H9 (cell line): ENCODE results near the gene PPP2R3A. TPM values are rescaled to one million over a fixed set of nuclear protein-coding genes. Genes with fewer than 3 reads are reported as not detected.
A peak's percentile ranks its signal among the peaks of the same experiment; 100 is the strongest.

Source experiments
- DNase-seq: peaks from one replicate; pipeline ENCODE4 v3.0.0-alpha.2; 2017
- H2AFZ ChIP-seq: one replicate; pipeline ENCODE4 v1.6.1; 2013; ENCODE audit warnings: mild to moderate bottlenecking, low read length, control low read depth, moderate library complexity
- H2AK5ac ChIP-seq: 2 replicates; pipeline ENCODE4 v1.6.1; 2013; ENCODE audit warnings: low read length, control low read depth, mixed read lengths; ENCODE audit not compliant: insufficient read length
- H2BK120ac ChIP-seq: one replicate; pipeline ENCODE4 v1.6.1; 2013; ENCODE audit warnings: low read depth, mild to moderate bottlenecking, low read length, control low read depth, inconsistent platforms; ENCODE audit not compliant: poor library complexity, severe bottlenecking
- H2BK12ac ChIP-seq: 2 replicates; pipeline ENCODE4 v1.6.1; 2013; ENCODE audit warnings: low read length, control low read depth, mixed read lengths, low read depth; ENCODE audit not compliant: insufficient read length
- H2BK15ac ChIP-seq: 2 replicates; pipeline ENCODE4 v1.6.1; 2013; ENCODE audit warnings: low read depth, low read length, control low read depth
- H2BK20ac ChIP-seq: one replicate; pipeline ENCODE4 v1.6.1; 2013; ENCODE audit warnings: low read depth, mild to moderate bottlenecking, low read length, control low read depth, inconsistent platforms; ENCODE audit not compliant: poor library complexity, severe bottlenecking
- H2BK5ac ChIP-seq: 2 replicates; pipeline ENCODE4 v1.6.1; 2013; ENCODE audit warnings: low read length, control low read depth, mixed read lengths; ENCODE audit not compliant: insufficient read length
- H3K14ac ChIP-seq: 2 replicates; pipeline ENCODE4 v1.6.1; 2013; ENCODE audit warnings: low read length, control low read depth; ENCODE audit not compliant: insufficient read depth
- H3K18ac ChIP-seq: 2 replicates; pipeline ENCODE4 v1.6.1; 2013; ENCODE audit warnings: low read depth, mild to moderate bottlenecking, mixed read lengths, low read length, control low read depth; ENCODE audit not compliant: insufficient read length
- H3K23ac ChIP-seq: 2 replicates; pipeline ENCODE4 v1.6.1; 2013; ENCODE audit warnings: low read length, control low read depth, mixed read lengths, low read depth; ENCODE audit not compliant: insufficient read length
- H3K23me2 ChIP-seq: 2 replicates; pipeline ENCODE4 v1.6.1; 2013; ENCODE audit warnings: low read depth, mild to moderate bottlenecking, mixed read lengths, low read length, control low read depth; ENCODE audit not compliant: insufficient read length, poor library complexity, severe bottlenecking
- H3K27ac ChIP-seq: 2 replicates; pipeline ENCODE4 v1.5.1; 2013; ENCODE audit warnings: low read length, control low read depth, mixed read lengths, low read depth; ENCODE audit not compliant: insufficient read length
- H3K27me3 ChIP-seq: 2 replicates; pipeline ENCODE4 v1.6.1; 2013; ENCODE audit warnings: low read length, control low read depth, inconsistent platforms; ENCODE audit not compliant: insufficient read depth
- H3K4ac ChIP-seq: 2 replicates; pipeline ENCODE4 v1.6.1; 2013; ENCODE audit warnings: low read depth, mild to moderate bottlenecking, control low read depth, inconsistent platforms, low read length, moderate library complexity
- H3K4me1 ChIP-seq: 2 replicates; pipeline ENCODE4 v1.6.1; 2013; ENCODE audit warnings: low read length, control low read depth, inconsistent platforms; ENCODE audit not compliant: insufficient read depth
- H3K4me2 ChIP-seq: 2 replicates; pipeline ENCODE4 v1.6.1; 2013; ENCODE audit warnings: low read length, control low read depth, mixed read lengths; ENCODE audit not compliant: insufficient read length, insufficient read depth
- H3K56ac ChIP-seq: 2 replicates; pipeline ENCODE4 v1.6.1; 2013; ENCODE audit warnings: low read depth, mild to moderate bottlenecking, mixed read lengths, low read length, control low read depth; ENCODE audit not compliant: insufficient read length
- H3K79me1 ChIP-seq: 2 replicates; pipeline ENCODE4 v1.6.1; 2013; ENCODE audit warnings: low read depth, mild to moderate bottlenecking, moderate library complexity, low read length, control low read depth, inconsistent platforms; ENCODE audit not compliant: insufficient read depth, poor library complexity, severe bottlenecking
- H3K79me2 ChIP-seq: 2 replicates; pipeline ENCODE4 v1.6.1; 2013; ENCODE audit warnings: low read length, control low read depth, inconsistent platforms; ENCODE audit not compliant: insufficient read depth
- H3K9ac ChIP-seq: 2 replicates; pipeline ENCODE4 v1.6.1; 2013; ENCODE audit warnings: low read length, control low read depth, mixed read lengths; ENCODE audit not compliant: insufficient read length; ENCODE audit errors: extremely low read depth
- H3K9me3 ChIP-seq: one replicate; pipeline ENCODE4 v1.6.1; 2013; ENCODE audit warnings: low read depth, low read length, inconsistent platforms; ENCODE audit not compliant: control insufficient read depth
- H3T11ph ChIP-seq: one replicate; pipeline ENCODE4 v1.6.1; 2013; ENCODE audit warnings: mild to moderate bottlenecking, low read length, control low read depth, inconsistent platforms
- H4K20me1 ChIP-seq: one replicate; pipeline ENCODE4 v1.6.1; 2013; ENCODE audit not compliant: control insufficient read depth, insufficient read length, insufficient read depth
- H4K5ac ChIP-seq: 2 replicates; pipeline ENCODE4 v1.6.1; 2013; ENCODE audit warnings: low read depth, mild to moderate bottlenecking, mixed read lengths, low read length, control low read depth; ENCODE audit not compliant: insufficient read length
- H4K8ac ChIP-seq: replicated peaks from 2 replicates; pipeline ENCODE4 v1.6.1; 2013; ENCODE audit warnings: low read length, control low read depth, mixed read lengths, low read depth; ENCODE audit not compliant: insufficient read length
- H4K91ac ChIP-seq: 2 replicates; pipeline ENCODE4 v1.6.1; 2013; ENCODE audit warnings: low read depth, mild to moderate bottlenecking, moderate library complexity, mixed read lengths, low read length, control low read depth; ENCODE audit not compliant: insufficient read length
- H3K27ac Mint-ChIP-seq, 3 experiments: 2 replicates in 2 of 3; 3 replicates in 1 of 3; pipeline ENCODE4 v1.8.0; 2020 to 2021; ENCODE audit warnings: mixed read lengths in 3 of 3, mild to moderate bottlenecking in 1 of 3, moderate library complexity in 1 of 3
- H3K27me3 Mint-ChIP-seq: 2 replicates; pipeline ENCODE4 v1.8.0; 2021; ENCODE audit warnings: low read depth, mild to moderate bottlenecking, moderate library complexity, mixed read lengths
- H3K36me3 Mint-ChIP-seq, 3 experiments: 2 replicates in 2 of 3; 3 replicates in 1 of 3; pipeline ENCODE4 v1.8.0; 2020 to 2021; ENCODE audit warnings: low read depth in 3 of 3, mixed read lengths in 3 of 3; ENCODE audit not compliant: insufficient read depth in 1 of 3
- H3K4me1 Mint-ChIP-seq, 2 experiments: 2 replicates each; pipeline ENCODE4 v1.8.0; 2020; ENCODE audit warnings: mixed read lengths in 2 of 2
- H3K4me3 Mint-ChIP-seq, 2 experiments: 2 replicates in 1 of 2; 3 replicates in 1 of 2; pipeline ENCODE4 v1.8.0; 2020 to 2021; ENCODE audit warnings: mild to moderate bottlenecking in 2 of 2, mixed read lengths in 2 of 2, moderate library complexity in 1 of 2
- H3K9me3 Mint-ChIP-seq, 2 experiments: 2 replicates in 1 of 2; 3 replicates in 1 of 2; pipeline ENCODE4 v1.8.0; 2020; ENCODE audit warnings: mild to moderate bottlenecking in 2 of 2, mixed read lengths in 2 of 2, moderate library complexity in 1 of 2
- WGBS: extraction: QIAGEN DNeasy Blood & Tissue Kit; methylation state at CpG from one replicate; pipeline ENCODE4 v1.1.7; 2013; ENCODE audit warnings: missing lambda C conversion rate, low lambda C conversion rate, mixed read lengths; ENCODE audit not compliant: insufficient read length; ENCODE audit errors: extremely low coverage; 5-methylcytosine and 5-hydroxymethylcytosine counted together
- total RNA-seq: library from RNA; stranded (reverse); gene quantifications from 2 replicates; pipeline ENCODE4 v1.2.1, GENCODE V29; 2021
- TF ChIP-seq, protein P1 (sequence below): fragments of 200-600 bp; sonication (generic); conservative IDR thresholded peaks from 3 replicates; pipeline ENCODE4 v1.8.0; 2021; ENCODE audit warnings: antibody characterized with exemption, mild to moderate bottlenecking

The PPP2R3A gene
- total RNA-seq, 1 experiment from 2014 or later: 12.4 TPM

DNA sequence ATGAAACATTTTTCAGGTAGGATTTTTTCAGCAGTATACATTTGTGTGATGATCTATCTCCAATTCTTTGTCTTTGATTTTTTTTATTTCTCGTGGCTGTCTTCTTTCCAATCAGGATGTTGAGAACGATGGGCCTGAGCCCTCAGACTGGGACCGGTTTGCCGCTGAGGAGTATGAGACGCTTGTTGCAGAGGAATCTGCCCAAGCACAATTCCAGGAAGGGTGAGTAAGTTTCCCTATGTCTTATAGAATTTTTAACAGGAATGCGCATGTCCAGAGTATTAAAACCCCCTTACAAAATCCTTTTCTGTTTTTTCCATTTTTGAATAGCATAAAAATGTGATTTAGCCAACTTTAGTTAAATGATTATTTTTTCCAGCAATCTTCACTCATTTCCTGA, 140.6 kb downstream of the PPP2R3A start:
- no peak overlapping the region for H3K4me2 ChIP-seq
- TF ChIP-seq, protein P1, sequence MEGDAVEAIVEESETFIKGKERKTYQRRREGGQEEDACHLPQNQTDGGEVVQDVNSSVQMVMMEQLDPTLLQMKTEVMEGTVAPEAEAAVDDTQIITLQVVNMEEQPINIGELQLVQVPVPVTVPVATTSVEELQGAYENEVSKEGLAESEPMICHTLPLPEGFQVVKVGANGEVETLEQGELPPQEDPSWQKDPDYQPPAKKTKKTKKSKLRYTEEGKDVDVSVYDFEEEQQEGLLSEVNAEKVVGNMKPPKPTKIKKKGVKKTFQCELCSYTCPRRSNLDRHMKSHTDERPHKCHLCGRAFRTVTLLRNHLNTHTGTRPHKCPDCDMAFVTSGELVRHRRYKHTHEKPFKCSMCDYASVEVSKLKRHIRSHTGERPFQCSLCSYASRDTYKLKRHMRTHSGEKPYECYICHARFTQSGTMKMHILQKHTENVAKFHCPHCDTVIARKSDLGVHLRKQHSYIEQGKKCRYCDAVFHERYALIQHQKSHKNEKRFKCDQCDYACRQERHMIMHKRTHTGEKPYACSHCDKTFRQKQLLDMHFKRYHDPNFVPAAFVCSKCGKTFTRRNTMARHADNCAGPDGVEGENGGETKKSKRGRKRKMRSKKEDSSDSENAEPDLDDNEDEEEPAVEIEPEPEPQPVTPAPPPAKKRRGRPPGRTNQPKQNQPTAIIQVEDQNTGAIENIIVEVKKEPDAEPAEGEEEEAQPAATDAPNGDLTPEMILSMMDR: no peak
- H4K8ac ChIP-seq: no peak overlapping the region
- H3T11ph ChIP-seq: no peak overlapping the region
- H2BK5ac ChIP-seq: no peak overlapping the region
- H3K4ac ChIP-seq: no peak overlapping the region
- H3K23ac ChIP-seq: no peak overlapping the region
- no peaks in the 10 kb centered on the region for H3K79me1 ChIP-seq
- Mint-ChIP-seq H3K36me3 (peaks cover 0 to 6% (median 3%) of the 10 kb centered on the region in 3 experiments; a peak in 6 of 7 replicates), H3K4me3 (no peak overlapping the region), H3K9me3 (no peaks in the 10 kb centered on the region), H3K27ac (peak overlapping the region in 1 of 3 experiments; percentile 28; a peak in 1 of 7 replicates), H3K4me1 (no peaks in the 10 kb centered on the region), H3K27me3 (no peaks in the 10 kb centered on the region)
- no peak overlapping the region for H4K5ac ChIP-seq
- no peaks in the 10 kb centered on the region for H3K9me3 ChIP-seq
- no peak overlapping the region for H2AK5ac ChIP-seq
- H3K27me3 ChIP-seq: no peaks in the 10 kb centered on the region
- H2BK20ac ChIP-seq: no peak overlapping the region
- no peak overlapping the region for H4K91ac ChIP-seq
- no peak overlapping the region for H2BK120ac ChIP-seq
- no peaks in the 10 kb centered on the region for H3K4me1 ChIP-seq
- H3K18ac ChIP-seq: no peak overlapping the region
- H2AFZ ChIP-seq: no peak overlapping the region
- H3K27ac ChIP-seq: no peak overlapping the region
- WGBS: no CpG with 5 or more reads among the region's 6 CpGs
- no peak overlapping the region for H3K14ac ChIP-seq
- H3K23me2 ChIP-seq: no peaks in the 10 kb centered on the region
- no peak for DNase-seq
- no peak overlapping the region for H3K9ac ChIP-seq
- H2BK12ac ChIP-seq: no peak overlapping the region
- no peak overlapping the region for H3K56ac ChIP-seq
- no peak overlapping the region for H2BK15ac ChIP-seq
- no peaks in the 10 kb centered on the region for H4K20me1 ChIP-seq
- no peaks in the 10 kb centered on the region for H3K79me2 ChIP-seq
